GM18498 (cell line): ENCODE results near the gene EIF4E3.
A peak's percentile ranks its signal among the peaks of the same experiment; 100 is the strongest.

ENCODE experiments used
- ATAC-seq: cut with Tn5 transposase; IDR thresholded peaks from one replicate; pipeline ENCODE4 v1.9.1; 2021; ENCODE audit warnings: mild to moderate bottlenecking, moderate library complexity; ENCODE audit not compliant: unreplicated experiment

Gene EIF4E3

GRCh38 chr3:71725271-71725991 is at the start of gene EIF4E3:
Gene EIF4E3 (minus strand): TSS chr3:71725402. CDS start chr3:71725367, 35 bp downstream.
- ATAC-seq = peak; percentile 68

GRCh38 chr3:71771884-71772283 is 46.7 kb upstream of the EIF4E3 start:
- ATAC-seq = no peak

- ATAC-seq = no peak
Observed at GRCh38 chr3:71771126-71771525, 45.9 kb upstream of the EIF4E3 start.

GRCh38 chr3:71763426-71763825 is 38.2 kb upstream of the EIF4E3 start:
- no peak for ATAC-seq

- ATAC-seq = no peak
Observed at GRCh38 chr3:71760140-71760539, 34.9 kb upstream of the EIF4E3 start.

- ATAC-seq = no peak
Observed at GRCh38 chr3:71759401-71759800, 34.2 kb upstream of the EIF4E3 start.

- no peak for ATAC-seq
Observed at GRCh38 chr3:71758091-71758490, 32.9 kb upstream of the EIF4E3 start.

- ATAC-seq = no peak
Observed at GRCh38 chr3:71754610-71755253, 29.5 kb upstream of the EIF4E3 start.

- no peak for ATAC-seq
Observed at GRCh38 chr3:71753701-71754609, 28.8 kb upstream of the EIF4E3 start, which contains the start of gene GPR27. Gene GPR27 (plus strand): TSS chr3:71753855. CDS start chr3:71754050, 195 bp downstream.

GRCh38 chr3:71752831-71753700 is 27.9 kb upstream of the EIF4E3 start:
- no peak for ATAC-seq

GRCh38 chr3:71751602-71752001 is 26.4 kb upstream of the EIF4E3 start:
- no peak for ATAC-seq

GRCh38 chr3:71744738-71745137 is 19.5 kb upstream of the EIF4E3 start:
- ATAC-seq = no peak

GRCh38 chr3:71742621-71743020 is 17.4 kb upstream of the EIF4E3 start:
- no peak for ATAC-seq

- ATAC-seq = no peak
Observed at GRCh38 chr3:71734881-71735280, 9.7 kb upstream of the EIF4E3 start.

- ATAC-seq = no peak
Observed at GRCh38 chr3:71733319-71733718, 8.1 kb upstream of the EIF4E3 start.

- ATAC-seq = no peak
Observed at GRCh38 chr3:71732637-71733036, 7.4 kb upstream of the EIF4E3 start.

- no peak for ATAC-seq
Observed at GRCh38 chr3:71728632-71729342, 3.6 kb upstream of the EIF4E3 start.

- no peak for ATAC-seq
Observed at GRCh38 chr3:71726146-71726545, 944 bp upstream of the EIF4E3 start.

GRCh38 chr3:71724584-71725270 is 475 bp downstream of the EIF4E3 start:
- peak; percentile 59 for ATAC-seq
